HUES6 (cell line): Measurements from ENCODE around the gene SMURF1.

ENCODE experiments used
- H3K27ac ChIP-seq: 2 replicates; pipeline ENCODE4 v1.7.0; 2013; ENCODE audit warnings: low read depth, mild to moderate bottlenecking, low read length, inconsistent platforms
- H3K27me3 ChIP-seq: 2 replicates; pipeline ENCODE4 v1.6.1; 2013; ENCODE audit warnings: low read length; ENCODE audit not compliant: control insufficient read depth, insufficient read depth
- H3K36me3 ChIP-seq: 2 replicates; pipeline ENCODE4 v1.6.1; 2013; ENCODE audit warnings: low read length; ENCODE audit not compliant: control insufficient read depth, insufficient read depth
- H3K4me1 ChIP-seq: 2 replicates; pipeline ENCODE4 v1.6.1; 2013; ENCODE audit warnings: low read length; ENCODE audit not compliant: control insufficient read depth, insufficient read depth
- H3K4me3 ChIP-seq: 2 replicates; pipeline ENCODE4 v1.5.1; 2013; ENCODE audit warnings: low read depth, low read length
- H3K9ac ChIP-seq: one replicate; pipeline ENCODE4 v1.6.1; 2013; ENCODE audit warnings: mild to moderate bottlenecking, low read length
- H3K9me3 ChIP-seq: 2 replicates; pipeline ENCODE4 v1.6.1; 2013; ENCODE audit warnings: low read depth, low read length; ENCODE audit not compliant: control insufficient read depth, insufficient read depth

The SMURF1 gene

DNA sequence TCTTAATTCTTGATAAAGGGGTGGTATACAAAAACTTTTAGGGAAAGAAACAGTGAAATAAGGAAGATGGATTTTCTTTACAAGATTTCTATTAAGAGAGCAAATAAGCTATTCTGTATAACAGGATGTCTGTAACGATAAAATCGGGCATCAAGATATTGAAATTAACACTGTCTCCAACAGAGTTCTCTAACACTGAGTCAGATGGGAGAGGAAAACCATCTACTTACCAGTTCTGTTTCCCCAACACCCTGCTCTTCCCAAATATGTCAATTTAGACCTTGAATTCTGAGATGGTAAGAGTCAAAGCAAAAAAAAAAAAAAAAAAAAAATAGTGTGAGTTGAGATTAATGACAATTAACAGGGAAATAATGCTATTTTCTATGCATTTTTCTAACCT is 23.0 kb downstream of the SMURF1 start:
- H3K27ac ChIP-seq: no peak overlapping the region
- H3K27me3 ChIP-seq: no peaks in the 10 kb centered on the region
- no peak overlapping the region for H3K4me3 ChIP-seq
- H3K9ac ChIP-seq: no peak overlapping the region
- H3K4me1 ChIP-seq: peaks cover 6% of the 10 kb centered on the region; the same call in 1 of the 2 replicates
- peaks cover 7% of the 10 kb centered on the region for H3K36me3 ChIP-seq
- peaks cover 13% of the 10 kb centered on the region for H3K9me3 ChIP-seq

DNA sequence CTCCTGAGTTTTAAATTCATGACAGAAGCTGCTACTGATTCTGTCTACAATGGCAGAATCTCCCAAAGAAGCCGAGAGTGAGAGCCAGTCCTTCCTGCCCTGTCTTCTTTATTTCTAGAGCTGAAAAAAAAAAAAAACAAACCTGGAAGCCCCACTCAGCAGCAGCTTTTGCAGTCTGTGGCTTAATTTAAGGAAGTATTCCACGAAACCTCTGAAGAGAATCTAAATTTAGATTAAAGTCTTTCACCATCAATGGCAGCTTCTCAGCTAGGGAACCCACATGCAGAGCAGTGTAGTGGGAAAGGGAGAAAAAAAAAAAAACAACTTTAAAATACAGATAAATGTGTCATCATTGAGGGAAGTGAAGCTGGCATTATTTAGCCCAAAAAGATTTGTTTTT is 23.4 kb downstream of the SMURF1 start:
- Histone ChIP-seq H3K36me3 (peaks cover 7% of the 10 kb centered on the region), H3K4me3 (no peak overlapping the region), H3K4me1 (peaks cover 2% of the 10 kb centered on the region; the same call in 1 of the 2 replicates), H3K9me3 (peaks cover 13% of the 10 kb centered on the region), H3K27ac (no peak overlapping the region), H3K27me3 (no peaks in the 10 kb centered on the region), H3K9ac (no peak overlapping the region)

DNA sequence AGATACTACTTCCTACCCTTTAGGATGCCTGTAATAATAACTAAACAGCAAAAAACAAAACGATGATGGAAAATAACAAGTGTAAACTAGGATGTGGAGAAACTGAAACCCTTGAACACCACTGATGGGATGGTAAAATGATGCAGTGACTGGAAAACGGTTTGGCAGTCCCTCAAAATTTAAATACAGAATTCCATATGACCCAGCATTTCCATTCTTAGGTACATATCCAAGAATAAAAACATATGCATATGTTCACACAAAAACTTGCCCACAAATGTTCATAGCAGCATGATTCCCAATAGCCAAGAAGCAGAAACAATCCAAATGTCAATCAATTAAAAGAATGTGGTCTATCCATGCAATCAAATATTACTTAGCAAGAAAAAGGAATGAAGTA is 25.8 kb downstream of the SMURF1 start:
- no peaks in the 10 kb centered on the region for H3K4me1 ChIP-seq
- peaks cover 15% of the 10 kb centered on the region for H3K9me3 ChIP-seq
- no peak overlapping the region for H3K9ac ChIP-seq
- H3K4me3 ChIP-seq: no peak overlapping the region
- no peaks in the 10 kb centered on the region for H3K27me3 ChIP-seq
- no peak overlapping the region for H3K27ac ChIP-seq
- H3K36me3 ChIP-seq: peaks cover 7% of the 10 kb centered on the region

DNA sequence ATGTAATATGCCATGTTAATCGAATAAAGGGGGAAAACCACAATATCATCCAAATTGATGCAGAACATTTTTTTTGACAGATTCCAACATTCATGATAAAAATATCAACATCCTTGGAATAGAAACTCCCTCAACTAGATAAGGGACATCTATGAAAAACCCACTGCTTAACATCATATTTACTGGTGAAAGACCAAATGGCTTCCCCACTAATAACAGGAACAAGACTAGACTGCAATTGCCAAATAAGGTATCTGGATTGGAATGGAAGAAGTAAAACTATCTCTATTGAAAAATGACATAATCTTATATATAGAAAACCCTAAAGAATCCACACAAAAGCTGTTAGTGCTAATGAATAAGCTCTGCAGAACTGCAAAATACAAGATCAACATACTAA is 27.8 kb downstream of the SMURF1 start:
- Histone ChIP-seq H3K4me1 (peaks cover 13% of the 10 kb centered on the region), H3K27me3 (no peaks in the 10 kb centered on the region), H3K36me3 (peaks cover 7% of the 10 kb centered on the region), H3K9me3 (peaks cover 15% of the 10 kb centered on the region), H3K9ac (no peak overlapping the region), H3K4me3 (no peak overlapping the region), H3K27ac (no peak overlapping the region)

DNA sequence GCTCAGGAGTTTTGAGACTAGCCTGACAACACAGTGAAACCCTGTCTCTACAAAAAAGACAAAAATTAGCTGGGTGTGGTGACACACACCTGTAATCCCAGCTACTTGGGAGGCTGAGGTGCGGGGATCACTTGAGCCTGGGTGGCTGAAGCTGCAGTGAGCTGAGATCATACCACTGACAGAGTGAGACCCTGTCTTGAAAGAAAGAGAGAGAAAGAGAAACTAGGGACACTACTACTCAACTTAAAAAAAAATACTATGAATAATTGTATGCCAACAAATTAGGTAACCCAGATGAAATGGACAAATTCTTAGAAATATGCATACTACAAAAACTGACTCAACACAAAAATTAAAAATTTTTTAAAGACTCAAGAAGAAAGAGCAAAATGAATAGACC is 28.5 kb downstream of the SMURF1 start:
- Histone ChIP-seq H3K9ac (no peak overlapping the region), H3K27me3 (no peaks in the 10 kb centered on the region), H3K4me1 (peaks cover 18% of the 10 kb centered on the region), H3K9me3 (peaks cover 13% of the 10 kb centered on the region), H3K36me3 (peaks cover 7% of the 10 kb centered on the region), H3K27ac (no peak overlapping the region), H3K4me3 (no peak overlapping the region)

DNA sequence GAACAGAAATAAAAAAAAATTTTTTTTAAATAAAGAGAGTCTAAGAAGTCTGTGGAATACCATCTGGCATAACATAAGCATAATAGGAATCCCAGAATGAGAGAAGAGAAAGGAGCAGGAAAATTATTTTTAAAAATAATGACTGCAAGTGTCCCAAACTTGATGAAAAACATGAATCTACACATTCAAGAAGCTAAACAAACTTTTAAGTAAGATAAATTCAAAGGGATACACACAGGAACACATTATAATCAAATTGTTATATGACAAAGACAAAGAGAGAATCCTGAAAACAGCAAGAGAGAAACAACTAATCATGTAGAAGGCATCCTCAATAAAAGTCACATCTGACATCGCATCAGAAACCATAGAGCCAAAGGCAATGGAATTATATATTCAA is 30.9 kb downstream of the SMURF1 start:
- Histone ChIP-seq H3K27me3 (no peaks in the 10 kb centered on the region), H3K4me1 (peaks cover 32% of the 10 kb centered on the region), H3K9ac (no peak overlapping the region), H3K4me3 (no peak overlapping the region), H3K9me3 (peaks cover 3% of the 10 kb centered on the region; the same call in 1 of the 2 replicates), H3K36me3 (no peaks in the 10 kb centered on the region), H3K27ac (no peak overlapping the region)

DNA sequence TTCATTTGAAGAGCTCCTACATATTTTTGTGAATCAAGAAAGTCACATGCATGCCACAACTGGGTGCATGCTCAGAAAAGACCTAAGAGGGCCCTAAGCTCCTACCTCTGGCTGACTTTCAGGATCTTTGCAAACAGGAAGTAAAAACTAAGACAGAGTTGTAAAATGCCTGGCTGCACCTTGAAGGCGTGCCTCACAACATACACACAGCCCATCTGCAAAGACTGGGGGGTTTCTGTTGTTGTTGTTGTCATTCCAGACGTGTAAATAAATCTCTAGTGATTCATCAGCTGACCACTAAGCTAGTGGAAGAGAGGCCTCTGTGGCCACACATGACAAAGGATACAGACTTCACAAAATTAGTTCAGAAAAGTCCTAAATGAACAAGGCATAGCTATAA is 31.8 kb downstream of the SMURF1 start:
- H3K4me1 ChIP-seq: peaks cover 40% of the 10 kb centered on the region
- H3K9ac ChIP-seq: no peak overlapping the region

DNA sequence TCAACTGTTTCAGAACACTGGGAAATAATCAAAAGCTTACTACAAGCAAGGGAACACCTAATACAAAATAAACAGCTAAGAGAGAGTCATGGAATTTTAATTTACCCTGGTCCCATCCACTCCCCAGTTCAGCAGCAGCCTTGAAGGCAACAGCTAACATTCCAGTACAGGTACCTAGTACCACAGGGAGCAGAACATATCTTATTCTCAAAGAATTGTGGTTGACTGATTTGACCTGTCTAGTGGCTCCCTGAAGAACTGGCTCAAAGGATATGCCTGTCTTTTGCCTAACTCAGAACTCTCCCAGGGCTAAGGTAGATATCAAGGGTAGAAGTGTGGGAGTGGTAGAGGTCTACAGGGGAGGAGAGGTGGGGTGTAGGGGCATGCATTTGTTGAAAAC is 32.3 kb downstream of the SMURF1 start:
- peaks cover 3% of the 10 kb centered on the region; the same call in 1 of the 2 replicates for H3K9me3 ChIP-seq
- no peaks in the 10 kb centered on the region for H3K36me3 ChIP-seq
- H3K4me1 ChIP-seq: peaks cover 43% of the 10 kb centered on the region
- H3K4me3 ChIP-seq: no peak overlapping the region
- no peak overlapping the region for H3K9ac ChIP-seq
- no peak overlapping the region for H3K27ac ChIP-seq
- H3K27me3 ChIP-seq: no peaks in the 10 kb centered on the region

More for the DNA sequence above, 31.8 kb downstream of the SMURF1 start:
- Histone ChIP-seq H3K9me3 (peaks cover 3% of the 10 kb centered on the region; the same call in 1 of the 2 replicates), H3K27ac (no peak overlapping the region), H3K36me3 (no peaks in the 10 kb centered on the region), H3K4me3 (no peak overlapping the region), H3K27me3 (no peaks in the 10 kb centered on the region)

DNA sequence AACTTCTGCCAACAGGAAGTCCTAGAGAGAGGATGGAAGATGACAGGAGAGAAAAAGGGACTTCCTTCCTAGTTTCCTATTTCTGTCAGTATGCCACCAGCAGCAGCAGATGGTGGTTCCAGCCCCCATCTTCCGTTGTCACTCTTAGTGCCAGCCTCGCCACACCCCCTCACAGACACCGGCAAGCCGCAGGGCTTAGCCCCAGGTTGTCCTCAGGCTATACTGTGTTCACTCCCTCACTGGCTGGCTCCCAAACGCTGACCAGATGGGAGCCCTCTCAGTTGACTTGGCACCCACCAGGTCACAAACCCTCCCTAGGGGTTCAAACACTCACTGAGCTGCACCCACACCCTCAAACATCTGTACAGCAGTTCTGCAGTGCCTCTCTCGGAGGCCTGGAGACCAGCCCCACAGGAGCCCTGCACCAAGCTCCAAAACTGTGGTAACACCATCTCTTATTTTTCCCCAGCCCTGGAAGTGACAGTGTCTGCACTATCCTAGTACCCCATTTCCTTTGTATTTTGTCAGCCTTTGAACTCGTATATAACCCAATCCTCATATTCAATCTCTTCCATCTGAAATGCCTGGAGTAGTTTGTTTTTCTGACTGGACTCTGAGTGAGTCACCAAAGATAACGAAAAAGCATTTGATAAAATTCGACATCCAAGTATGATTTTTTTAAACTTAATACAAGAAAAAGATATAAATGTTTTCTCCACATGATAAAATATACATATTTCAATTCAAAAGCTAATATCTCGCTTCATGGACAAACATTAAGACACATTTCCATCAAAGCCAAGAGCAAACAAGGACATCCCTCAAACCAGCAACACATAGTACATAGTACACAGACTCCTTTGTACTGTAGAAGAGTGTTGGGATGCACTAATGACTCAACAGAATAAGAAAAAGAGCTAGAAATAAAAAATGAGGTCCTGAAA is 34.5 kb downstream of the SMURF1 start:
- no peak overlapping the region for H3K27ac ChIP-seq
- H3K9ac ChIP-seq: no peak overlapping the region
- H3K4me3 ChIP-seq: no peak overlapping the region
- H3K27me3 ChIP-seq: no peaks in the 10 kb centered on the region
- no peaks in the 10 kb centered on the region for H3K9me3 ChIP-seq
- no peaks in the 10 kb centered on the region for H3K36me3 ChIP-seq
- peaks cover 54% of the 10 kb centered on the region for H3K4me1 ChIP-seq

DNA sequence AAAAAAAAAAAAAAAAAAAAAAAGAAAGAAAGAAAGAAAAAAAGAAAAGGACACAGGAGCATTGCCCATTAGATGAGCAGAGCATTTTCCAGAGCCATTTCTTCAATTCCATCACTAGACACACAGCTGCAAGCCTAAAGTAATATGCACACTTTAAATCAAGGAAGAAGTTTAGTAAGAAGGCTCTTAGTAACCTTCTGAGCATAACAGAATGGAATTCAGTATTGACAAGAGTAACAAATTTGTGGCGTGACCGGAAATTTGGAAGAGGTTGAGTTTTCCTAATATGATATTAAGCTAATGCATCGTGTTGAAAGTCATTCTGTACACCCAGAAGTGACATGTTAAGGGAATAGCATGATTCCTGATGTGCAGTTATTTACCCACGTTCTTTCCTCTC is 35.3 kb downstream of the SMURF1 start:
- Histone ChIP-seq H3K36me3 (no peaks in the 10 kb centered on the region), H3K27me3 (no peaks in the 10 kb centered on the region), H3K4me1 (peaks cover 54% of the 10 kb centered on the region), H3K9ac (no peak overlapping the region), H3K9me3 (no peaks in the 10 kb centered on the region), H3K4me3 (no peak overlapping the region), H3K27ac (no peak overlapping the region)

DNA sequence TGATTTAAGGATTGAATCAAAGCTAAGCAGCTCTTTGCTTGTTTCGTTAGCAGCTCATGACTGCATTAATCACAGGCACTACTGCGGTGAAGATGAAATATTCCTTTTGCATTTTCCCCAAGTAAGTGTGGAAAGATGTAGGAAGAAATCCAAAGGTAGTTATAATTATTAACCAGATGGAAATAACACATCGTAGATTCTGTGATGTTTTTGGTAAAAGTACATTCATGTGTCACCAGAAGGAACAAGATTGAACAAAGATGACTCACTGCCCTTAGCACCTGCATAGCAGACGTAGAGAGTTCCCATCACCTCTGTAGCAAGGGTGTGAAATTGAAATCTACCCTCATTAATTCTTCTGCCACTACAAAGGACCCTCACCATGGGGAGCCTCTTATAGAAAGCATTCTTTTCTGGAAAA is 37.1 kb downstream of the SMURF1 start:
- H3K36me3 ChIP-seq: no peaks in the 10 kb centered on the region
- peaks cover 46% of the 10 kb centered on the region for H3K4me1 ChIP-seq
- H3K27ac ChIP-seq: 0 out of 2 replicates have a peak overlapping the region, but pooled peaks have one; percentile 45
- no peak overlapping the region for H3K4me3 ChIP-seq
- H3K9ac ChIP-seq: no peak overlapping the region
- H3K9me3 ChIP-seq: no peaks in the 10 kb centered on the region
- no peaks in the 10 kb centered on the region for H3K27me3 ChIP-seq
